Measurements from ENCODE around the gene TOR2A.

Gene TOR2A

GRCh38 chr9:127742435-127743088, 7.5 kb upstream of the TOR2A start:
- no peak for DNase-seq (ENCODE audit: low spot score)

GRCh38 chr9:127741831-127742434, 6.8 kb upstream of the TOR2A start:
- DNase-seq (ENCODE audit: low spot score): peak; percentile 75

GRCh38 chr9:127739614-127740330, 4.7 kb upstream of the TOR2A start:
- DNase-seq (ENCODE audit: low spot score): no peak

- no peak for DNase-seq (ENCODE audit: low spot score)
These were observed 3.6 kb upstream of the TOR2A start for GRCh38 chr9:127738666-127739065.

- DNase-seq (ENCODE audit: low spot score): no peak
These were observed 564 bp upstream of the TOR2A start for GRCh38 chr9:127735530-127736185.

GRCh38 chr9:127734247-127734746, 797 bp downstream of the TOR2A start:
- no peak for DNase-seq (ENCODE audit: low spot score)

GRCh38 chr9:127733614-127734013, 1.5 kb downstream of the TOR2A start:
- no peak for DNase-seq (ENCODE audit: low spot score)

GRCh38 chr9:127732444-127732843, 2.6 kb downstream of the TOR2A start:
- DNase-seq (ENCODE audit: low spot score): no peak

GRCh38 chr9:127731938-127732337, 3.2 kb downstream of the TOR2A start:
- no peak for DNase-seq (ENCODE audit: low spot score)

GRCh38 chr9:127730799-127731410, 4.2 kb downstream of the TOR2A start:
- DNase-seq (ENCODE audit: low spot score): no peak

- no peak for DNase-seq (ENCODE audit: low spot score)
These were observed 4.8 kb downstream of the TOR2A start for GRCh38 chr9:127730262-127730661.

- no peak for DNase-seq (ENCODE audit: low spot score)
These were observed 5.4 kb downstream of the TOR2A start for GRCh38 chr9:127729522-127730256.

- no peak for DNase-seq (ENCODE audit: low spot score)
These were observed 6.3 kb downstream of the TOR2A start for GRCh38 chr9:127728808-127729207.

- DNase-seq (ENCODE audit: low spot score): no peak
These were observed 8.2 kb downstream of the TOR2A start for GRCh38 chr9:127726871-127727270.

GRCh38 chr9:127724012-127724411, 11.1 kb downstream of the TOR2A start:
- DNase-seq (ENCODE audit: low spot score): no peak

- DNase-seq (ENCODE audit: low spot score): no peak
These were observed 11.7 kb downstream of the TOR2A start for GRCh38 chr9:127723444-127723843.

- DNase-seq (ENCODE audit: low spot score): no peak
These were observed 12.1 kb downstream of the TOR2A start for GRCh38 chr9:127723013-127723412.

- no peak for DNase-seq (ENCODE audit: low spot score)
These were observed 12.9 kb downstream of the TOR2A start for GRCh38 chr9:127722055-127722745.

- DNase-seq (ENCODE audit: low spot score): no peak
These were observed 13.7 kb downstream of the TOR2A start for GRCh38 chr9:127721391-127721821.

- no peak for DNase-seq (ENCODE audit: low spot score)
These were observed 14.2 kb downstream of the TOR2A start for GRCh38 chr9:127720865-127721227.

Measured in pons (tissue), 1 donor.